ENCODE results near the gene UPF1. TPM values are rescaled to one million over a fixed set of nuclear protein-coding genes. Genes with fewer than 3 reads are reported as not detected.

UPF1 gene
- total and polyA plus RNA-seq, 4 donors = 48.3 to 89.2 (median 64.5) TPM

DNA sequence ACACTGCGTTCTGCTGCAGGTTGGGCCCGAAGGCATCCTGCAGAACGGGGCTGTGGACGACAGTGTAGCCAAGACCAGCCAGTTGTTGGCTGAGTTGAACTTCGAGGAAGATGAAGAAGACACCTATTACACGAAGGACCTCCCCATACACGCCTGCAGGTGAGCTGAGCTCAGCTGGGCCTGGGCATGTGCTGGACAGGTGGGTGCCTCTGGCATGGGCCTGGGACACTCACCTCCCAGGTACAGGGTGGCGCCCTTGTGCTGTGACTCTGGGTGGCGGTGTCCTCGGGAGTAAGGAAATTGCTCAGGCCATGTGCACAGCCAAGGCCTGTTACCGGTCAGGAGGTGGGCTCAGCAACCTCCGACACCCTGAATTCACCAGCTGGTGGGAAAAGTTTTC lies 14.2 kb downstream of the UPF1 start:
- WGBS, 2 donors = 90 to 92% methylated on average over 12 of the region's 12 CpGs
- peaks cover 4 to 51% (median 24%) of the 10 kb centered on the region in 5 donors for H3K4me1 ChIP-seq (ENCODE audit: control insufficient read depth in 5 of 5, insufficient read depth in 5 of 5, low read length in 5 of 5)
- H3K36me3 ChIP-seq (ENCODE audit: control insufficient read depth in 4 of 4, insufficient read depth in 4 of 4, low read length in 4 of 4) = peaks cover 0 to 21% (median 10%) of the 10 kb centered on the region in 4 donors
- no peak for TF ChIP-seq CTCF (IDR thresholded peaks at IDR 0.05; ENCODE audit: control extremely low read depth, extremely low read depth)
- no peak for ATAC-seq (ENCODE audit: insufficient read depth, low FRiP score)
- no peak overlapping the region for H3K4me3 ChIP-seq
- H3K9ac ChIP-seq (ENCODE audit: insufficient read depth in 1 of 2, low read length in 2 of 2) = no peak overlapping the region
- DNase-seq = no peak
- H3K27ac ChIP-seq (ENCODE audit: low read depth in 1 of 2, low read length in 1 of 2) = no peak overlapping the region
- no peaks in the 10 kb centered on the region for H3K9me3 ChIP-seq (ENCODE audit: control insufficient read depth in 4 of 4, insufficient read depth in 3 of 4, low read length in 3 of 4)
- H3K27me3 ChIP-seq (ENCODE audit: control insufficient read depth in 3 of 3, insufficient read depth in 3 of 3, low read length in 2 of 3) = no peaks in the 10 kb centered on the region

- peak; percentile 81 to 86 (median 83) for DNase-seq
- WGBS, 2 donors = 54 to 65% methylated on average over 19 of the region's 19 CpGs
- peaks cover 0 to 29% (median 17%) of the 10 kb centered on the region in 4 donors for H3K36me3 ChIP-seq (ENCODE audit: control insufficient read depth in 4 of 4, insufficient read depth in 4 of 4, low read length in 4 of 4)
- H3K4me1 ChIP-seq (ENCODE audit: control insufficient read depth in 5 of 5, insufficient read depth in 5 of 5, low read length in 5 of 5) = peaks cover 0 to 41% (median 18%) of the 10 kb centered on the region in 5 donors
- peak overlapping the region in 1 of 2 donors; percentile 36 for H3K27ac ChIP-seq (ENCODE audit: low read depth in 1 of 2, low read length in 1 of 2)
- H3K9me3 ChIP-seq (ENCODE audit: control insufficient read depth in 4 of 4, insufficient read depth in 3 of 4, low read length in 3 of 4) = no peaks in the 10 kb centered on the region
- H3K27me3 ChIP-seq (ENCODE audit: control insufficient read depth in 3 of 3, insufficient read depth in 3 of 3, low read length in 2 of 3) = no peaks in the 10 kb centered on the region
- no peak overlapping the region for H3K4me3 ChIP-seq
- ATAC-seq (ENCODE audit: insufficient read depth, low FRiP score) = peak; percentile 82
- peak; percentile 78 for TF ChIP-seq CTCF (IDR thresholded peaks at IDR 0.05; ENCODE audit: control extremely low read depth, extremely low read depth)
- no peak overlapping the region for H3K9ac ChIP-seq (ENCODE audit: insufficient read depth in 1 of 2, low read length in 2 of 2)
Measured at GRCh38 chr19:18846862-18847548, 15.2 kb downstream of the UPF1 start.

DNA sequence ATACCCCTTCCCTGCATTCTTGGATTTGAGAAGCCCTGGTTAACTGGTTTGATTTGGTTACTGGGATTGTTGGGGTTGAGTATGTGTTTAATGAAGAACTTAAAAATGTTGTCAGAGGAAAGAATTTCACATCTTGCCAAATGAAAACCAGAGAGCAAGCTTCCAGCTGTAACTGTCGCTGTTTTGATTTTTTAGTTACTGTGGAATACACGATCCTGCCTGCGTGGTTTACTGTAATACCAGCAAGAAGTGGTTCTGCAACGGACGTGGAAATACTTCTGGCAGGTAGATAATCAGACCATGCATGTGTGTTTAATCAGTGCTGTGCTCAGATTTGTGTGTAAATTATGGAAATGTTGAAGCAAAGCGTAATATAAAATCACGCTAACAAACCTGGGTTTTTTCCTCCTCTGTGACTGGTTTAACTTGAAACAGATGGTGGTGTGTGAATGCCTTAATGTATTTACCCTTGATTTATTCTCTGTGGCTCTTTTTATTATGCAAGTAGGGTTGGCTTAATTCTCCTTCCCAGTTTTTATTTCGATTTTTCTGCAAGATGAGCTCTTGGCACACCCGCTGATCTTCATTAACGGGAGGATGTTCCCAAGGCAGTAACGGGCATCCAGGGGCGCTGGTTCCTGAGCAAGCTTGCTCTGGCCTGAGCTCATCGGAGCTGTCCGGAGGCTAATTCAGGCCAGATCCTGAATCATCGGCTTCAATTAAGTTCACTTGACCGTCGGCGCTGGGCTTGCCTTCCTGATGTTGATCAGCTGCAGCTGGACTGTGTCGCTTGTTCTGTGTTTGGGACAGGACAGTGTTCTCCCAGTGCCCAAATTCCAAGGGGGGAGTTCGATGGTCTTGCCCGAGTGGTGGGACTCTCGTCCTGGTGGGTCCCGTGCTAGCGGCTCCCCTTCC lies 16.0 kb downstream of the UPF1 start:
- Histone ChIP-seq H3K4me1 (ENCODE audit: control insufficient read depth in 5 of 5, insufficient read depth in 5 of 5, low read length in 5 of 5) (peaks cover 0 to 37% (median 18%) of the 10 kb centered on the region in 5 donors), H3K27me3 (ENCODE audit: control insufficient read depth in 3 of 3, insufficient read depth in 3 of 3, low read length in 2 of 3) (no peaks in the 10 kb centered on the region), H3K9me3 (ENCODE audit: control insufficient read depth in 4 of 4, insufficient read depth in 3 of 4, low read length in 3 of 4) (no peaks in the 10 kb centered on the region), H3K4me3 (no peak overlapping the region), H3K9ac (ENCODE audit: insufficient read depth in 1 of 2, low read length in 2 of 2) (peak overlapping the region in 1 of 2 donors; percentile 47), H3K27ac (ENCODE audit: low read depth in 1 of 2, low read length in 1 of 2) (peak overlapping the region in 1 of 2 donors; percentile 89), H3K36me3 (ENCODE audit: control insufficient read depth in 4 of 4, insufficient read depth in 4 of 4, low read length in 4 of 4) (peaks cover 0 to 37% (median 20%) of the 10 kb centered on the region in 4 donors)
- 60 to 78% methylated on average over 24 of the region's 24 CpGs for WGBS, 2 donors
- DNase-seq = peak in 1 of 3 donors; percentile 57
- no peak for ATAC-seq (ENCODE audit: insufficient read depth, low FRiP score)
- TF ChIP-seq CTCF (IDR thresholded peaks at IDR 0.05; ENCODE audit: control extremely low read depth, extremely low read depth) = no peak
